NT2/D1 (cell line): Measurements from ENCODE around the gene MEIS2.

ENCODE experiments used
- SUZ12 ChIP-seq: IDR thresholded peaks from 2 replicates; pipeline ENCODE4 v1.6.1; 2011; ENCODE audit not compliant: insufficient read length, insufficient read depth; ENCODE audit errors: extremely low read depth
- YY1 ChIP-seq: IDR thresholded peaks from 2 replicates; pipeline ENCODE4 v1.6.1; 2011; ENCODE audit not compliant: insufficient read length, insufficient read depth

DNA sequence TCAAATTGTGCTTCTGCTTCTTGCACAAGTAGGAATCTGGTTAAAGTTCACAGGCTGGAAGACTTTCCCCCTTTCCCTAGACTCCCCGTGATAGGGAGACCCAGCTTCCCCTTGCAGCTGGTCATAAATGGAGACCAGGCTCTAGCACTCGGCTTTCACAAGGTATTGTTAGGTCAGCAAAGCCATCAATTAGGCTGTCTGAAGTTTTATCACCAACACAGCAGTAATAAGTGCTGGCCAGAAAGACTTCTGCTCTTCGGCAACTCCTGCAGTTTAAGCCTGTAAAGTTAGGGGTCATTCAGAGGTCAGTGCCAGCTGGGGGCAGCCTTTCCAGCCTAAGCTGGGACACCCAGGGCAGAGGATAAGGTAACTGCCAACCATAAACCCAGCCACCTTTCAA, 203.4 kb downstream of the MEIS2 start:
- TF ChIP-seq YY1, result no peak
- TF ChIP-seq SUZ12, result no peak
